ENCODE results near the gene NHS.

DNA sequence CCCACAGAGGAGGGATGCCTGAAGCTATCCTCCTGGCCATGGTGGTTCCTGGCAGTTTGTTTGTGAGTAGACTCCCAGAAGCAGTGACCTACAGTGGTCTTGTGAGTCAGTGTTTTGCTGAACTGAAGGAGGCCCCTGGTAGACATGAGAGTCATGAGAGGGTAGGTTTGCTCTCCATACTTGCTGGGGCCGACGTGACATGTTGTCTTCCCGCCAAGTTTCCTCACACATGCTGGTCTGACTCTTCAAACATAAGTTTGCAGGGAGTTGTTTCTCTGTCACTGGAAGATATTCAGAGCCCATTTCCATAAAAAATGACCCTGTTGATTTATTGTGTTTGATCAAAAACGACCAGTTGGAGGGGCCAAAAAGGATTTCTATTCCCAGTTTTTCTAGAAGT, 231.2 kb downstream of the NHS start:
- TF ChIP-seq, protein P1, sequence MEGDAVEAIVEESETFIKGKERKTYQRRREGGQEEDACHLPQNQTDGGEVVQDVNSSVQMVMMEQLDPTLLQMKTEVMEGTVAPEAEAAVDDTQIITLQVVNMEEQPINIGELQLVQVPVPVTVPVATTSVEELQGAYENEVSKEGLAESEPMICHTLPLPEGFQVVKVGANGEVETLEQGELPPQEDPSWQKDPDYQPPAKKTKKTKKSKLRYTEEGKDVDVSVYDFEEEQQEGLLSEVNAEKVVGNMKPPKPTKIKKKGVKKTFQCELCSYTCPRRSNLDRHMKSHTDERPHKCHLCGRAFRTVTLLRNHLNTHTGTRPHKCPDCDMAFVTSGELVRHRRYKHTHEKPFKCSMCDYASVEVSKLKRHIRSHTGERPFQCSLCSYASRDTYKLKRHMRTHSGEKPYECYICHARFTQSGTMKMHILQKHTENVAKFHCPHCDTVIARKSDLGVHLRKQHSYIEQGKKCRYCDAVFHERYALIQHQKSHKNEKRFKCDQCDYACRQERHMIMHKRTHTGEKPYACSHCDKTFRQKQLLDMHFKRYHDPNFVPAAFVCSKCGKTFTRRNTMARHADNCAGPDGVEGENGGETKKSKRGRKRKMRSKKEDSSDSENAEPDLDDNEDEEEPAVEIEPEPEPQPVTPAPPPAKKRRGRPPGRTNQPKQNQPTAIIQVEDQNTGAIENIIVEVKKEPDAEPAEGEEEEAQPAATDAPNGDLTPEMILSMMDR (IDR thresholded peaks at IDR 0.05): no peak
- TF ChIP-seq POLR2A (IDR thresholded peaks at IDR 0.05): no peak
